ENCODE results near the gene PROSER1. TPM values are rescaled to one million over a fixed set of nuclear protein-coding genes. Genes with fewer than 3 reads are reported as not detected.
"Not testable (repeated sequence)": the region's sequence is repeated elsewhere in the genome, so short reads cannot be mapped to it uniquely, and the experiment has no call there.

PROSER1 gene
- total RNA-seq (2022) (75.6 and 85.0 TPM in 2 replicates), Bru-seq, nascent RNA (percentile 97 among the genes with signal in this experiment), BruChase-seq, experiment 1, labeled RNA remaining after a 2-hour chase (percentile 98 among the genes with signal in this experiment), BruChase-seq, experiment 2, labeled RNA remaining after a 6-hour chase (percentile 97 among the genes with signal in this experiment)
- long read RNA-seq, full-length matches to known transcripts = 5 of 26 reads
- long read RNA-seq, partial matches to known transcripts = 17 of 26 reads
- long read RNA-seq, other reads (novel, unspliced or antisense) = 4 of 26 reads

DNA sequence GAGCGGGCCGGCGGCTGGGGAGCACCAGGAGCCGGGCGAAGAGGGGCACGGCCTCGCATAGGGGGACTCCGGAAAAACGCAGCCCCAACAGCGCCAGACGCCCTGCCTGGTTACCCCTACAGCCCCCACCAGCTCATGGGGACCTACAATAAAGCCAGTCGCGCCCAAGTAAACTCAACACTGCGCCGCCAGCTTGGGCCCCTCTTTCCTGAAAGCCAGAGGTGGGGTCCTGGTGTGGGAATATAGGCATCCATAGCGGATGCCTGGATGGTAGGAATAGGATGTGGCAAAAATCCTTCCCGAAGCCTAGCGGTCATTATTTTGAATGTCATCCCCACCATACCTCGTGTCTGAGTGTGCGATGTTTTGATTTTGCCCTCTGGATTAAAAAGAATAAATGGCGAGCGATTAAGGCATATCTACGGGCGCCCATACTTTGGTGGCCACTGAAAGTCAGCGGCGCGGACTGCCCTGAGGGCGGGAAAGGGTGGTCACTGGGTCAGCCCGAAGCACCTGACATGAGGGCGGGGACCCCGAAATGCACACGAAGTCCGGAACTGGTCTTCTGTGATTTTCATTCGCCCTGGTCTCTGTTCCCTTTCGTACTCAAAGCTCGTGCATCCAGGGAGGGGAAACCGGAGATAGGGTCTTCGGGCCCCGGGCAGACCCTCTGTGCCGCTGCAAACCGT, at the start of gene PROSER1, which contains the start of gene NHLRC3:
Gene PROSER1, minus strand, starts transcription at position 210 of the 689 bp plus-strand sequence. CDS start 847 bp downstream, outside the sequence.
Gene NHLRC3, plus strand, starts transcription at position 577 of the 689 bp plus-strand sequence. CDS start 184 bp downstream, outside the sequence.
- H3K27me3 ChIP-seq (replicated peaks; ENCODE audit: control insufficient read depth, insufficient read depth, low read length) = no peaks in the 10 kb centered on the region
- H3K9me3 Mint-ChIP-seq (ENCODE audit: unreplicated experiment) = no peaks in the 10 kb centered on the region
- peak within 1 kb of the TSS; percentile 84 for H3K4me3 ChIP-seq (ENCODE audit: low read depth, low read length)
- H3K27ac Mint-ChIP-seq (ENCODE audit: unreplicated experiment) = peak within 1 kb of the TSS; percentile 84
- peaks cover 13% of the 10 kb centered on the region for H3K4me1 Mint-ChIP-seq (ENCODE audit: low read depth, unreplicated experiment)
- TF ChIP-seq, protein P1, sequence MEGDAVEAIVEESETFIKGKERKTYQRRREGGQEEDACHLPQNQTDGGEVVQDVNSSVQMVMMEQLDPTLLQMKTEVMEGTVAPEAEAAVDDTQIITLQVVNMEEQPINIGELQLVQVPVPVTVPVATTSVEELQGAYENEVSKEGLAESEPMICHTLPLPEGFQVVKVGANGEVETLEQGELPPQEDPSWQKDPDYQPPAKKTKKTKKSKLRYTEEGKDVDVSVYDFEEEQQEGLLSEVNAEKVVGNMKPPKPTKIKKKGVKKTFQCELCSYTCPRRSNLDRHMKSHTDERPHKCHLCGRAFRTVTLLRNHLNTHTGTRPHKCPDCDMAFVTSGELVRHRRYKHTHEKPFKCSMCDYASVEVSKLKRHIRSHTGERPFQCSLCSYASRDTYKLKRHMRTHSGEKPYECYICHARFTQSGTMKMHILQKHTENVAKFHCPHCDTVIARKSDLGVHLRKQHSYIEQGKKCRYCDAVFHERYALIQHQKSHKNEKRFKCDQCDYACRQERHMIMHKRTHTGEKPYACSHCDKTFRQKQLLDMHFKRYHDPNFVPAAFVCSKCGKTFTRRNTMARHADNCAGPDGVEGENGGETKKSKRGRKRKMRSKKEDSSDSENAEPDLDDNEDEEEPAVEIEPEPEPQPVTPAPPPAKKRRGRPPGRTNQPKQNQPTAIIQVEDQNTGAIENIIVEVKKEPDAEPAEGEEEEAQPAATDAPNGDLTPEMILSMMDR (IDR thresholded peaks at IDR 0.05; ENCODE audit: insufficient read depth in 1 of 2, low read depth in 1 of 2, low read length in 1 of 2, severe bottlenecking in 1 of 2, unreplicated experiment in 1 of 2) = no peak
- no TSS peak for BruUV-seq (replicated peaks)
- H3K4me1 ChIP-seq = peaks cover 10% of the 10 kb centered on the region; the same call in 1 of the 2 replicates
- DNase-seq = peak; percentile 93 to 97
- H3K36me3 Mint-ChIP-seq (ENCODE audit: insufficient read depth, unreplicated experiment) = peaks cover 13% of the 10 kb centered on the region
- intact Hi-C loops (cut with micrococcal nuclease; ENCODE audit: unreplicated experiment) = loop anchor here (1.0 to 5.0 kb wide), 2 partner anchors 15 to 641 kb away; no protein-coding TSS in a partner anchor
- H3K9me3 ChIP-seq = no peaks in the 10 kb centered on the region
- ChIA-PET CTCF (interaction anchor here (1.0 to 1.7 kb wide), 5 partner anchors 13 to 578 kb away, joined by 3 to 7 read pairs (median 5); no protein-coding TSS in a partner anchor), POLR2A (interaction anchor here (0.9 to 2.2 kb wide), 2 partner anchors 14 to 52 kb away, joined by 4 to 11 read pairs; no protein-coding TSS in a partner anchor)
- H3K27me3 Mint-ChIP-seq (ENCODE audit: insufficient read depth, unreplicated experiment) = no peaks in the 10 kb centered on the region
- peak within 1 kb of the TSS; percentile 94 for H3K4me3 Mint-ChIP-seq (ENCODE audit: unreplicated experiment)
- H3K36me3 ChIP-seq (ENCODE audit: control insufficient read depth, insufficient read depth, low read length) = no peaks in the 10 kb centered on the region; the same call in 1 of the 2 replicates

DNA sequence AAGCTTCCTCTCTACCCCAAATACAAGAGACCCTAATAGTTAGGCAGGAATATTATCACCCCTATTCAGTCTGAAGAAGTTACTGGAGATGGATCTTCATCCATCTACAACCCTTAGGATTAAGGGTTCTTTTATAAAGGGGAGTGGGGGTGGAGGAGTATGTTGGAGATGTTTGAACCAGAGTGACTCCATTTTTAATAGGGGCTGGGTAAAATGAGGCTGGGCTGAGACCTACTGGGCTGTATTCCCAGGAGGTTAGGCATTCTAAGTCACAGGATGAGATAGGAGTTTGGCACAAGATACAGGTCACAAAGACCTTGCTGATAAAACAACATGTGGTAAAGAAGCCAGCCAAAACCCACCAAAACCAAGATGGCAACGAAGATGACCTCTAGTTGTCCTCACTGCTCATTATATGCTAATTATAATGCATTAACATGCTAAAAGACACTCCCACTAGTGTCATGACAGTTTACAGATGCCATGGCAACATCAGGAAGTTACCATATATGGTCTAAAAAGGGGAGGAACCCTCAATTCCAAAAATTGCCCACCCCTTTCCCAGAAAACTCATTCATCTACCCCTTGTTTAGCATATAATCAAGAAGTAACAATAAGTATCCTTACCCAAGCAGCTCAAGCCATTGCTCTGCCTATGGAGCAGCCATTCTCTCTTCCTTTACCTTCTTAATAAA, 48.5 kb upstream of the PROSER1 start:
- H3K27me3 ChIP-seq (replicated peaks; ENCODE audit: control insufficient read depth, insufficient read depth, low read length); POLR2A ChIA-PET; H3K36me3 ChIP-seq (ENCODE audit: control insufficient read depth, insufficient read depth, low read length); H3K9me3 Mint-ChIP-seq (ENCODE audit: unreplicated experiment); DNase-seq; H3K4me3 Mint-ChIP-seq (ENCODE audit: unreplicated experiment); H3K36me3 Mint-ChIP-seq (ENCODE audit: insufficient read depth, unreplicated experiment); H3K9me3 ChIP-seq; H3K4me1 Mint-ChIP-seq (ENCODE audit: low read depth, unreplicated experiment); H3K27ac Mint-ChIP-seq (ENCODE audit: unreplicated experiment); H3K4me3 ChIP-seq (ENCODE audit: low read depth, low read length); CTCF ChIA-PET; H3K27me3 Mint-ChIP-seq (ENCODE audit: insufficient read depth, unreplicated experiment); BruUV-seq (replicated peaks); intact Hi-C loops (cut with micrococcal nuclease; ENCODE audit: unreplicated experiment): not testable (repeated sequence)
- H3K4me1 ChIP-seq = peaks cover 46% of the 10 kb centered on the region

DNA sequence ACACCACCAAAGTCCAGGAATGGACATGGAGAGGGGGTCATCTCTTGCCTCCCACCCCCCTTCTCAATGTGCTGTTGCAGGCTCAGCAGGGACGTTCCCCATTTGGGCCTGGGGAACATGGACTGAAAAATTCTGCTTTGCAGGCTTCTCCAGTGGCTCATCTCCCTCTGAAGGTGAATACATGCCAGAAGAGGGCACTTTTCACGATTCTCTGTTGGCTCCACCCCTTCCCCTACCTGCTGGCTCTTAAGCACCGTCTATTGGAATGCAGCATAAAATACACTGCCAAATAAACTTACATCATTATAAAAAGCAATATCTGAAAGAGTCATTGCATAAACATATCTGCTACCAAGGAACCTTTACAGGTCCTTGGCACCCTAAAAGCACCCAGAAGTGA, 36.1 kb upstream of the PROSER1 start:
- no peaks in the 10 kb centered on the region; the same call in 1 of the 2 replicates for H3K9me3 ChIP-seq
- no peak for DNase-seq
- H3K27me3 Mint-ChIP-seq (ENCODE audit: insufficient read depth, unreplicated experiment) = peaks cover 6% of the 10 kb centered on the region
- H3K4me3 ChIP-seq (ENCODE audit: low read depth, low read length) = no peak overlapping the region
- intact Hi-C loops (cut with micrococcal nuclease; ENCODE audit: unreplicated experiment) = no loop called here
- no peak overlapping the region for H3K4me3 Mint-ChIP-seq (ENCODE audit: unreplicated experiment)
- H3K9me3 Mint-ChIP-seq (ENCODE audit: unreplicated experiment) = no peaks in the 10 kb centered on the region
- H3K36me3 ChIP-seq (ENCODE audit: control insufficient read depth, insufficient read depth, low read length) = no peaks in the 10 kb centered on the region
- no peaks in the 10 kb centered on the region for H3K27me3 ChIP-seq (replicated peaks; ENCODE audit: control insufficient read depth, insufficient read depth, low read length)
- ChIA-PET POLR2A (no interaction called here), CTCF (no interaction called here)
- H3K4me1 ChIP-seq = no peaks in the 10 kb centered on the region
- H3K36me3 Mint-ChIP-seq (ENCODE audit: insufficient read depth, unreplicated experiment) = no peaks in the 10 kb centered on the region
- TF ChIP-seq, protein P1 (IDR thresholded peaks at IDR 0.05; ENCODE audit: insufficient read depth in 1 of 2, low read depth in 1 of 2, low read length in 1 of 2, severe bottlenecking in 1 of 2, unreplicated experiment in 1 of 2) = no peak
- H3K27ac Mint-ChIP-seq (ENCODE audit: unreplicated experiment) = no peak overlapping the region
- BruUV-seq (replicated peaks) = no TSS peak
- no peaks in the 10 kb centered on the region for H3K4me1 Mint-ChIP-seq (ENCODE audit: low read depth, unreplicated experiment)

Data from Caco-2 (cell line).